Stimulated activated CD4-positive, alpha-beta T cell treated with anti-CD3 and anti-CD28 coated beads, Interleukin-15, amount 100 ng/mL, for 1 hour (primary cell): ENCODE measurements around the gene MTMR11.
"Not testable (repeated sequence)": the region's sequence is repeated elsewhere in the genome, so short reads cannot be mapped to it uniquely, and the experiment has no call there.

ENCODE experiments used
- DNase-seq, 2 donors: peaks; one replicate each; pipeline ENCODE4 v3.0.0-alpha.2; 2020; ENCODE audit warnings: low read depth in 1 of 2, low spot score in 1 of 2

MTMR11 gene, protein sequence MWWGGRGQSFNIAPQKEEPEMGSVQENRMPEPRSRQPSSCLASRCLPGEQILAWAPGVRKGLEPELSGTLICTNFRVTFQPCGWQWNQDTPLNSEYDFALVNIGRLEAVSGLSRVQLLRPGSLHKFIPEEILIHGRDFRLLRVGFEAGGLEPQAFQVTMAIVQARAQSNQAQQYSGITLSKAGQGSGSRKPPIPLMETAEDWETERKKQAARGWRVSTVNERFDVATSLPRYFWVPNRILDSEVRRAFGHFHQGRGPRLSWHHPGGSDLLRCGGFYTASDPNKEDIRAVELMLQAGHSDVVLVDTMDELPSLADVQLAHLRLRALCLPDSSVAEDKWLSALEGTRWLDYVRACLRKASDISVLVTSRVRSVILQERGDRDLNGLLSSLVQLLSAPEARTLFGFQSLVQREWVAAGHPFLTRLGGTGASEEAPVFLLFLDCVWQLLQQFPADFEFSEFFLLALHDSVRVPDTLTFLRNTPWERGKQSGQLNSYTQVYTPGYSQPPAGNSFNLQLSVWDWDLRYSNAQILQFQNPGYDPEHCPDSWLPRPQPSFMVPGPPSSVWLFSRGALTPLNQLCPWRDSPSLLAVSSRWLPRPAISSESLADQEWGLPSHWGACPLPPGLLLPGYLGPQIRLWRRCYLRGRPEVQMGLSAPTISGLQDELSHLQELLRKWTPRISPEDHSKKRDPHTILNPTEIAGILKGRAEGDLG

DNA sequence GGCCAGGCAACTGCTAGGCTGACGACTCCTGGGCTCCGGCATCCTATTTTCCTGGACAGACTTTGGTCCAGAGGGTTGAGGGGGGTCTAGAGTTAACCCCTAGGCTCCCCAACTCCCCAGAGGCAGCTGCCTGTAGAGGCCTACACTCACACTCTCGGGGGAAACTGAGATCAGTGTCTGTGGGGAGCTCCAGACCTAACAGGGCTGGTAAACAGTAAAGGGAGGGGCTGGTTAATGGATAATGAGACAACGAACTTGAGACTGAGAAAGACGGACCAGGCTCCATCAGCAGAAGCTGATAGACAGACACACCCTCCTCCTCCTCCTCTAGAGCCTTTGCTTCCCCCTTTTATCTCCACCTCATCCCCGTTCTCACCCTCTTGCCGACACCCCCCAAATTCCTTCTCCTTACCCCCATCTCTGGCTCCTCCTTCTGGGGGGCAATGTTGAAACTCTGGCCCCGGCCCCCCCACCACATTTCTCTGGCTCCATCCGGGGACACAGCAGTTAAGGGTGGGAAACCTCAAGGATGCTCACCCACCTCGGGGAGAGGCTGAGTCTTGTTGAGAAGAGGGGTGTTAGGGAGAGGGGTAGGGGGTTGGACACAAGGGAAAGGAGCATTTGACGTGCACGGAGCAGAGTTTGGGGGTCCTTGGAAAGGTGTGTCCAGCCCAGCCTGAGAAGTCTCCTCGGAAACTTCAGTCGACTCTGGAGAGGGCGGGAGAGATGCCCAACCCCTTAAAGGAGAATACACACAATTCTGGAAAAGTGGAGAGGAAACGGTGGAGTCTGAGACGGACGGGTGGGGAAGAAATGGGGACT lies at the start of gene MTMR11:
TSS of gene MTMR11 (minus strand) at position 710 of the 822 bp plus-strand sequence. CDS start at position 478, 232 bp downstream.
- DNase-seq = no peak

DNA sequence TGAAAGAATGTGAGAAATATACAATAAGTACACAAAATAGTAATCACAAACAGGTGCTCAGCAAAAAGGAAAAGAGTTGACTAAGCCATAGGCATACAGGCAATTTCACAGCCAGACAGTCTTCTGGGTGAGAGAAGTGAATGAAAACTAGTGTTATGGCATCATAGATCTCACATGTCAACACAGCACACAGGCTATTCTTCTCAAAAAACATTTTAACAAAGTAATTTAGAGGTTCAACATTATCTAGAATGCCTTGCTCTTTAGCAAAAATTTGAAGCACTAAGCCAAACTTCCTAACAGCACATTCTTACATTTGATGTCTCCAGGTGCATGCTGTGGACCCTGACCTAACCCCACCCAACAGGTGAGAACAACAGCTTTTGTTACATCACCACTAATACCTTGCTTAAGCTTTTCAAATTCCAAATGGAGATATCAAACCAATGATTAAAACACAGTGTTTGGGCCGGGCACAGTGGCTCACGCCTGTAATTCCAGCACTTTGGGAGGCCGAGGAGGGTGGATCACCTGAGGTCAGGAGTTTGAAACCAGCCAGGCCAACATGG lies 43.4 kb upstream of the MTMR11 start:
- DNase-seq = no peak

DNA sequence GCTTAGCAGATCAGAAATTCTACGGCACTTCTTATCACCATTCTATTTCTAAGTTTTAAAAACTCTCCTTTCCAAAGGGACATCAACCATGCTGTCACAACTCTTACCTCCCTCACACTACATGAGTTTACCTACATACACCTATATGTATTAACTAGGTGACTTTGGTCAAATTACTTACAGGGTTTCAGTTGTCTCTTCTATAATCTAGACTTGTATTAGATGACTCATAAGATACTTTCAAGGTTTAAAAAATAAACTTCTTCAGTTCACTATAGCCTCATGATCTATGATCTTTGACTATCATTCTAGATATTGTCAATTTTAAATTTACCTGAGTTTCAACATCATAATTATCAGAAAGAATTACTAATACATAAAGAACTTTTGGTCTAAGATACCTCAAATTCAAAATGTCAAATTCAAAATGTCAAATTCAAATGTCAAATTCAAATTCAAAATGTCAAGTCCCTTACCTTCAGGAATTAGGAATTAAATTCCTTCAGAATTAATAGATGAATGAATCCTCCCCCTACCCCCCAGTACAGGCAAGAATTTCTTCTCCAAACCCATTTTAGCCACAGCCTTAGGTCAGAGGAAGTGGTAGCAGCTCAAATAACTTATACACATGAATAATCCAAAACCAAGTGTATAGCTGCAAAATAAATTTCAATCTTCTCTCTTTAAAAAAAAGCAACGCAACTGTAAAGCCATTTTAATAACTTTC lies 42.7 kb upstream of the MTMR11 start:
- DNase-seq = no peak

DNA sequence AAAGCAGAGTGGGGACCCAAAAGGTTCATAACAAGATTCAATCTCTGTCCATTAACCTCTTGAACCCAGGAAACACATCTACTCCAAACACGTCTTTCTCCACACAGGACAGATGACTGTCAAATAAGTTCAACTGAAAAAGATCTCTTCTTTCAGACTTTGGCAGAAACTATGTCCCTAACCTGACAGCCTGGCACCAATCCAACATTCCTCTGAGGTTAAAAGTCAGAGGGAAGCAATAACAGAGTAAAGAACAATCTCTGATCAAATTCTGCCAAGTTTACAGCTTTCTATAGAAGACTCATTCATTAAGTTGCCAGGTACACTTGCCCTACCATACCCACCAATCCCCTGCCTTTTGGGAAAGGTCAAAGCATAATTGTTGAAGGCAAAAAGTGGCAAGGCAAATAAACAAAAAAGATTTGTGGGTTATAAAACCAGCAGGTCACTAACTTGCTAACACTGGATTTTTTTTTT lies 41.9 kb upstream of the MTMR11 start:
- no peak for DNase-seq

DNA sequence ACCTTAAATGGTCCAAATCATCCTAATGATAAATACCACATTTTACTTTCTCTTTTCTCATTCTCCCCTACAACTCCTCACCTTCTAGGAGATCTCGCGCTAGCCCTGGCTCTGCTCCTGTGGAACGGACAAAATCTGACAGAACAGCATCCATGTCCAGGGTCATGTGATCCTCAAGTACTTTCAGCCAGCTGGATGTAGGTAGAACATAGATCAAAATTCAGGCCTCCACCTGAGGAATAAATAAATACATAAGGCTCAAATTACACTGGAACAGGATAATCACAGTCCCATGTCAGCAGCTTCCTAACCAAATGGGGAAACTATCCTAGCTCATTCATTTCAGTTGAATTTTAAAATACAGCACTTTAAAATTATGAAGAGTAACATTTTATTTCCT lies 40.7 kb upstream of the MTMR11 start:
- DNase-seq = no peak

DNA sequence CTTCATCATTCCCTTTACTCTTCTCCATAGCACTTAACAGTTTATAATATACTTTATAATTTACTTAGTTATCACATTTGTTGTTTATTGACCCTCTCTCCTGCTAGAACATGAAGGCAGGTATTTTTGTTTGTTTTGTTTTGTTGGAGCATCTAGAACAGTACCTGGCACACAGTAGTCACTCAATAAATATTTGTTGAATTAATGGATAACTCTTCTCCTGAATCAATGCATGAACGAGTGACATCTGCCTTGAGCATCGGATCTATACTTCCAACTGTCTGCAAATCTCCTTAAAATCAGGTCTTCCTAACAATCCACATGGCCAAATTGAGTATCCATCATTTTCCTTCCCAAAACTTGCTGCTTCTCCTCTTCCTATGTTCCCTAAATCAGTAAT lies 35.9 kb upstream of the MTMR11 start:
- no peak for DNase-seq

DNA sequence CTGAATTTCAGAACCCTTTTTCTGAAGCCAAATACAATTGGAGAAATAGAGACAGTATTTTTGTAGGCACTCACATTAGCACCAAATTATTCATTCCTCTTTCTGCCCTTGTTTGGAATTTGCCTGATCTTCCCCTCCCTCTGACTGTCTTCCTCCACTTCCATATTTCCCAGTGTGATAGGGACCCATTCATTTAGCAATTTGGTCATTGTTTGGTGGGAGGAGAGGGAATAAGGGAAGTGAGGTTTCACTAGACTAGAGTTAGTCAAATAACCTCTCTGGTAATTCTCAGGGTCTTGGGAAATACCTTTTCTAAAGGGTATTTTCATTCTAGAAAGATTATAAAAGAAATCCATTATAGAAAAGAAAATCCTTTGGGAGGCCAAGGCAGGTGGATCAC lies 31.0 kb upstream of the MTMR11 start:
- no peak for DNase-seq

DNA sequence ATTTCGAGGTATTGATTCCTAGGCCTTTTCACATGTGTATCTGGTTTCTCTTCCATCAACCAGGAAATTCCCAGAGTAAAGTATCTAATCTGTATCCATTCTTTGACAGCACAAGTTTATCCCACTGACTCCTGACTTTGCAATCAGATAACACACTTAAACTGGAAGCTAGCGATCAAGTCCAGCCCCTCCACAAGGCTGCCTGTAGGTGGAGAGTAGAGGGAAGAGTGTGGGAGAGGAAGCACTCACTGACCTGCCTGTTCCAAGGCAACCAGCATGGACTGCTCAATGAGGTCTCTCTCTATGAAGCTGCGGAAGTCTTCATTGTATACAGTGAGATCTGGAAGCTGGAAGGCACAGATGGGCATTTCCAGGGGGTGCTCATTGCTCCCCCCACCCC lies 30.4 kb upstream of the MTMR11 start:
- no peak for DNase-seq

DNA sequence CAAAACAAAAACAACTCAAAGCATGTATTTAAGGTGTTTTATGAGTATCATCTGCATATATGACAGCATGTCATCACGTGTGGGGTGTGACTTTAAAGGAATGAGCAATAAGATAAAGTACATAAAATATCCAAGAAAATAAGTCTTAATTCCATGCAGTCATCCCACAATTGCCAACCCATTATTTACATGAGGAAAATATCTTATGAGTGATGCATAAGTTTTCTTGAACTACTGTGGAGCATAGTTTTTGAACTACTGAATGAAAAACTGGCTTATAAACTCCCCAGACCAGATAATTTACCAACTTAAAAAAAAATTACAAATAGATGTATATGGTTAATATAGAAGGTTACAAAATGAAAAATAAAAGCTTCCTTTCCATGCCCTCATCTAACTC lies 29.7 kb upstream of the MTMR11 start:
- no peak for DNase-seq

DNA sequence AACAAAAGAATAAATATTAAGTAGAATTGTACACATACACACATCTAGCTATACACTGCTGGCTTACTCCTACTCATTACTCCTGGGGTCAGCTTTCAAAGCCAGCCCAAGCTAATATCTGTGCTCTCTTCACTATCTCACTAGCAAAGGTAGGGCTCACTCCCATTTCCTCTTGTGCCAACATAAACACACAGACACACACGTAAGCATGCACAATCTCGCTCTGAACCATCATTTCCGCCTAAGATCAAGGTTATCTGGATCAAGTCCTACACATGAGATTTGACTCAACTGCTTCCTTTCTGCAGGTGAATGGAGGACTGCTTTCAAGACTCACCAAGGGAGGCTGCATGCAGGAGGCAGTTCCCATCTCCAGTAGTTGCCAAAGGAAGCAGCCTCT lies 28.8 kb upstream of the MTMR11 start:
- DNase-seq = no peak

DNA sequence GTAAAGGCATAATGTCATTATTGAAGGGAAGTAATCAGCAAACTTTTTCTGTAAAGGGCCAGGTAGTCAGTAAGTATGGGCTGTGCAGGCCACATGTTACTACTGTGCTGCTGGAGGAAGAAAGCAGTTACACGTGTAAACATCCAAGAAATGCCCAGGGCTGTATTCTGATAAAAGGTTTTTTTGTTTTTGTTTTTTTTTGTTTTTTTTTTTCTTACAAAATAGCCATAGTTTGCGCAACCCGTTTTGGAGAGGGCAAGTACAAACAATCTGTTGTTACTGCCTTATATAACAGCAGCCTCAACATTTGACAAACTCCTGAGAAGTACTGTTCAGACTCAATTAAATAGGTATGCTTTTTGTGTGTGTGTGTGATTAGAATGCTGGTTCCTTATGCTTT lies 26.7 kb upstream of the MTMR11 start:
- DNase-seq = no peak

DNA sequence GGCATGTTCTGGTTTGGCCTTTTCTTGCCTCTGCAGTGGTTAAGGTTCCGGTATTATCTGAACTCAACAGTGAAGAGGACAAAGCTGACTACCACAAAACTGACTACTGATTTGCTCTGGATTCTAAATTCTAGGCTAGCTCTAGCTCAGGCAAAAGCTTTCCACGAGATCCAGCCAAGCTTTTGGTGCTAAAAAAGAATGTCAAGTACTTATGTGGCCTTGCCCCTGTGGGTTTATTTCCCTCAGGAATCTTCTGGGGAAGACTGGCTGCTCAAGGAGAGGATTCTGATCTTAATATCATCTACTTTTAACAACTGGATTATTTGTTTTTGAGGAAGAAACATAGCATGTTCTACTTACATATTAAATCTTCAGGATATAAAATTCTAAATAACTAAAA lies 26.1 kb upstream of the MTMR11 start:
- DNase-seq = no peak

DNA sequence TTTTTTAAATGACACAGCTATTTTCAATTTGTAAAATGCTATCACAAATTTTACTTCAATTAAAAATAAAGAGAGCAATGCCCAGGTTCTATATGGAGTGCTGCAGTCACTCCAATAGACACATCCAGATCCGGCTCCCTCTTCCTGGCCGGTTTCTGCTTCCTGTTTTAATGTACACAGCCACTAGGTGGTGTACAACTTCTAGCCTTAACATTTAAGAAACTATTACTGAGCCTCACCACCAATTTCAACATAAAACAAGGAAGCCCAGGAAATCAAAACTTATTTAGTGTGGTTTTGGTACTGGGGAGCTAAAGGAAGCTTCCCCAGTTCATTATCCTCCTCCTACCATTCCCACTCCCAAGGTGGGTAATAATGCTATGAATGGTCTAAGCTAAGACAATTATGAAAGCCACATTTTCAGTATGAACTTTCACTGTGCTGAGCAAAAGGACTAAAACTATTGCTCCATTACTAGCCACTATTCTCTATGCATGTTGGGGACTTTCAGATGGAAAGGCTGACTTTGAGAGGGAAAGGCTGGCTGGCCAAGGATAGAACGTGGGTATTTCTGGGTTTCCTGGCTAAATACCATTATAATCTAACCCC lies 25.5 kb upstream of the MTMR11 start:
- peak in 1 of 2 donors; percentile 3 for DNase-seq

DNA sequence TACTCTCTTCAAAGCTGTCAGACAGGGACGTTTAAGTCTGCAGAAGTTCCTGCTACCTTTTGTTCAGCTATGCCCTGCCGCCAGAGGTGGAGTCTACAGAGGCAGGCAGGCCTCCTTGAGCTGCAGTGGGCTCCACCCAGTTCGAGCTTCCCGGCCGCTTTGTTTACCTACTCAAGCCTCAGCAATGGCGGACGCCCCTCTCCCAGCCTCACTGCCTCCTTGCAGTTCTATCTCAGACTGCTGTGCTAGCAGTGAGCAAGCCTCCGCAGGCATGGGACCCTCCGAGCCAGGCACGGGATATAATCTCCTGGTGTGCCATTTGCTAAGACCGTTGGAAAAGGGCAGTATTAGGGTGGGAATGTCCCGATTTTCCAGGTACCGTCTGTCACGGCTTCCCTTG lies 20.9 kb upstream of the MTMR11 start:
- DNase-seq = not testable (repeated sequence)

DNA sequence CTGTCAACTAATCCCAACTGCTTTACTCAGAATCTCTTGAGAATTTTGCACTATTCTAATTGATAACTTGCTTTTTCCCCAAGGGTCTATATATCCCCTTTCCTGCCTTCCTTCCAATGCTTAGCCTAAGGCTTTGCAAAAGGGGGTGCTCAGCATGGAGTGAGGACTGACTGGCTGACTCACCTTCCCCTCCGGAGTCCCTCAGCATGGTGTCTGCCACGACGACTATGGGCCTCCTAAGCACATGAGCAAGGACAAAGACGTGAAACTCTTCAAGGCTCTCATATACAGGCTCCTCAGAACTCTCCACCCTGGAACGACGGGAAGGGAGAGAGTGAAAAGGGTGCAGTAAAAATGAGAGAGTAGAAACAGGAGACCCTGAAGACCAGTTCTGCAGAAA lies 13.2 kb upstream of the MTMR11 start:
- DNase-seq = no peak

DNA sequence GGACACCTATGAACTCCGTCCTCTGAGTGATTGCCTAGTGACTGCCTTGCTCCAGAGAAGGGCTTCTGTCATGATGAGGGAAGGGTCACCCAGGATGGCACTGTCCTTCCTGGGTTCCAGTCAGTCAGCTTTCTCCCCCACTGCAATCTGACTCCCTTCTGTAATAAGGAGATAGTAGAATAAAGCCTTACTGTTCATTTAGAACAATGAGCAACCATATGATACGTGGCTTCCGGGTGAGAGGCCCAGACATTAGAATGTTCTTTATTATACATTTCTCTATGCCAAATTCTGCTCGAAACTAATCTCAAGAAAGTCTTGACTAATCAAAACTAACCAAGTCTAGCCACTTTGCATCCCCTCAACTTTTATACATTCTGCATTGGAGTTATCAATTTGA lies 8.5 kb upstream of the MTMR11 start:
- DNase-seq = no peak

DNA sequence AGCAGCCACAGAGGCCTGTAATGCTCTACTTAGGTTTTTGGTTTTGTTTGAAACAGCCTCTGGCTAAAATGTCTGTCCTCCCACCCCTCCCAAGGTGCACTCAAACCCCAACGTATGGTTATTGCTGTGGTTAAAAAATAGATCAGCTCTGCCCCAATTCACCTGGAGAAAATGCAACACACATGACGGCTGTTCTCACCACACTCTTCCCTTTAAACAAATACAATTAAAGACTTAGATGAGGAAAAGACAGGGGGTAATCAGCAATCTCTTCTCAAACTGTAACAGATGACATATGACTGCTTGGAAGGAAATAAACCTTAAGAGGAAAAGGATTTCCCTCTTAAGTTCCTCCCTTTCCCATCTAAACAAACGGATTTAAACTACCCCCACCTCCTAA lies 6.2 kb upstream of the MTMR11 start:
- no peak for DNase-seq

DNA sequence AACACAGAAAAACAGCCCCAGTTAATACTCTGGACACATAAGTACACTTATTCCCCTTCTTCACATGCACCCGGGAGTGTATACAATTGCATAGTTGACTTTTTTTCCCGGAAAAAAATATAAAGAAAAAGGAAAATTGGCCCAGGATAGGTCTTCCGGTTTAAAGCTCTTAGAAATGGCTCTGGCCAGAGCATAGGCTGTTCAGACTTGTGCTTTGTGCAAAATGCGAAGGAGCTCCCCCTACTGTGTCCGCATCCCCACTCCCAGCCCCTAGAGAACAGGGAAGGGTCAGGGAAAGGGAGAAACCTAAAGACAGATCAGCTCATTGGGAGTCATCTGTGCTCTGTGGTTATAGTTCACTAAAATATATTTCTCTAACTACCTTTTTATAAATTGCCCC lies 5.5 kb upstream of the MTMR11 start:
- no peak for DNase-seq

DNA sequence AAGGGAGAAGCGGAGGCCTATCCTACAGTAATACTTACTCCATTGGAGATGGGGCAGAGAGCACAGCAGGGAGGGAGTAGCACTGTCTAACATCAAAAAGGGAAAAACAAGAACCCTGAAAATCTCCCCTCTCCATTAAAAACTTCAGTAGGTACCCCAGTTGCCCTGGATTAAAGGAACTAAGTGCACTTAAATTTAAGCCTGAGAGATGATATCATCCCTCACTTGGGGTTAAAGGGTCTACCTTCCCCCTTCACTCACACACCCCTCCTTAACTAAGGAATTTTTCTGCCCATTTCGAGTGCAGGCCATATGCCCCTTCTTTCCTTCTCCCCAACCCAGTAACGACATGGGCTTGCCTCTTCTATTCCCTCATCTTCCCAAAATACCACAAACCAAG lies 3.7 kb upstream of the MTMR11 start:
- no peak for DNase-seq

DNA sequence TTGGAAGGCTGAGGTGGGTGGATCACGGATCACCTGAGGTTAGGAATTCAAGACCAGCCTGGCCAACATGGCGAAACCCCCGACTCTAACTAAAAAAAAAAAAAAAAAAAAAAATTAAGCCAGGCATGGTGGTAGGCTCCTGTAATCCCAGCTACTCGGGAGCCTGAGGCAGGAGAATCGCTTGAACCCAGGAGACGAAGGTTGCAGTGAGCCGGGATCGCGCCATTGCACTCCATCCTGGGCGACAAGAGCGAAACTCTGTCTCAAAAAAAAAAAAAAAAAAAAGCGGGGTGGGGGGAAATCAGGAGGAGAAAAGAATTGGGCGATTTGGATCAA lies 2.0 kb upstream of the MTMR11 start:
- DNase-seq = not testable (repeated sequence)
